ENCODE results near the gene SLC66A2.

- TF ChIP-seq POLR2A (IDR thresholded peaks at IDR 0.05) (no peak), CTCF (IDR thresholded peaks at IDR 0.05) (no peak)
Measured at GRCh38 chr18:79935499-79935898, 16.0 kb downstream of the SLC66A2 start.

All from testis (tissue), 2 donors.